ENCODE data around the gene NABP2. TPM values are rescaled to one million over a fixed set of nuclear protein-coding genes. Genes with fewer than 3 reads are reported as not detected.

NABP2 gene
- total RNA-seq, 1 experiment from 2014 or later, result 42.7 TPM

DNA sequence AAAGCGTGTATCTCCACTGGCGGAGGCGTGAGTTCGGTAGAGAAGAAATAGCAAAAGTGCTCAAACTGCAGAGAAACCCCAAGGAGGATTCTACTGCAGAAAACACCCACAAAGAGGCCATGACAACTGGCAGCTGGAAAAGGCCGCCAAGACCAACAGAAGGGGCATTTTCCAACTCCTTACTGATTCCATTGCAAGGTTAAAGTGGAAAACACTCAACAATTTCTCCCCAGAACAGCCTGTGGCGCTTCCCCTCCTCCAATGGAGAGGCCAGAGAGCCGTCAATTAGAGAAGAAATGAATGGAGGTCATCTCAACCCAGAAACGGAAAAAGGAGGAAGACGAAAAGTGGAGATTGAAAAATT is 34.7 kb downstream of the NABP2 start (continued):
- no peak for TF ChIP-seq ARID4B (CRISPR knock-in tag; IDR thresholded peaks at IDR 0.05; ENCODE audit: borderline replicate concordance)

GRCh38 chr12:56260380-56260779 is 36.2 kb downstream of the NABP2 start:
- DNase-seq (ENCODE audit: low spot score) (no peak), ATAC-seq (no peak)
- H3K27ac Mint-ChIP-seq, result no peak overlapping the region; the same call in 1 of the 2 replicates
- CTCF ChIA-PET, result interaction anchor here (0.6 to 1.9 kb wide), 4 partner anchors 29 to 100 kb away, joined by 3 to 5 read pairs (median 4); partner anchors contain the start of genes RNF41, SMARCC2 and STAT2
- H3K4me3 Mint-ChIP-seq, result no peak overlapping the region
- POLR2A ChIA-PET, result interaction anchor here (1.4 kb wide), 1 partner anchor 38 kb away, joined by 3 read pairs; no protein-coding TSS in a partner anchor
- H3K27me3 Mint-ChIP-seq (ENCODE audit: low read depth), result 0 out of 2 replicates have a peak, but pooled peaks cover 4% of the 10 kb centered on the region
- H3K9me3 Mint-ChIP-seq, result no peaks in the 10 kb centered on the region
- no peak for TF ChIP-seq ETV6 (CRISPR knock-in tag; IDR thresholded peaks at IDR 0.05)
- TF ChIP-seq, protein P1, sequence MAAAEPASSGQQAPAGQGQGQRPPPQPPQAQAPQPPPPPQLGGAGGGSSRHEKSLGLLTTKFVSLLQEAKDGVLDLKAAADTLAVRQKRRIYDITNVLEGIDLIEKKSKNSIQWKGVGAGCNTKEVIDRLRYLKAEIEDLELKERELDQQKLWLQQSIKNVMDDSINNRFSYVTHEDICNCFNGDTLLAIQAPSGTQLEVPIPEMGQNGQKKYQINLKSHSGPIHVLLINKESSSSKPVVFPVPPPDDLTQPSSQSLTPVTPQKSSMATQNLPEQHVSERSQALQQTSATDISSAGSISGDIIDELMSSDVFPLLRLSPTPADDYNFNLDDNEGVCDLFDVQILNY (CRISPR knock-in tag; IDR thresholded peaks at IDR 0.05), result no peak
- TF ChIP-seq TEAD1 (CRISPR knock-in tag; IDR thresholded peaks at IDR 0.05), result no peak
- TF ChIP-seq RELA (CRISPR knock-in tag; IDR thresholded peaks at IDR 0.05; ENCODE audit: borderline replicate concordance), result no peak
- no peak for TF ChIP-seq MAX (CRISPR knock-in tag; IDR thresholded peaks at IDR 0.05)
- TF ChIP-seq ZNF232 (CRISPR knock-in tag; IDR thresholded peaks at IDR 0.05), result no peak
- TF ChIP-seq, protein P2, sequence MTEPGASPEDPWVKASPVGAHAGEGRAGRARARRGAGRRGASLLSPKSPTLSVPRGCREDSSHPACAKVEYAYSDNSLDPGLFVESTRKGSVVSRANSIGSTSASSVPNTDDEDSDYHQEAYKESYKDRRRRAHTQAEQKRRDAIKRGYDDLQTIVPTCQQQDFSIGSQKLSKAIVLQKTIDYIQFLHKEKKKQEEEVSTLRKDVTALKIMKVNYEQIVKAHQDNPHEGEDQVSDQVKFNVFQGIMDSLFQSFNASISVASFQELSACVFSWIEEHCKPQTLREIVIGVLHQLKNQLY (CRISPR knock-in tag; IDR thresholded peaks at IDR 0.05), result no peak
- H3K36me3 Mint-ChIP-seq, result peaks cover 9% of the 10 kb centered on the region
- H3K4me1 Mint-ChIP-seq, result peaks cover 18% of the 10 kb centered on the region

DNA sequence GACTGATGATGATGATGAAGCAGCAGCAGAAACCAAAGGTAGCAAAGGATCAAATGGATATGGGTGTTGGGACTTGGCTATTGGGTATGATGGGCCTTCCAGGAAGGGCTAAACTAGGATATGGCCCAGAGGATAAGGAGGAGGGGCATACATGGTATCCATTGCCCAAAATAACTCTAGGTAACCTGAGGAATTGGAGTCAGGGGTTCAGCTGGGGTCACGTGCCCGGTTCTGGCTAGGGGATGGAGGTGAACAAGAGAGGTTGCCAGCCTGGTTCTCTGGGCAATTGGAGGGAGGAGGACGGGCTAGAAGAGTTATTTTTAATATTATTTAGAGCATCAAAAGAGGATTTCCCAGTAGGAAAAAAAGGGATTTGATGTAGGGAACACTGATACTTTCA is 36.8 kb downstream of the NABP2 start:
- no peaks in the 10 kb centered on the region for H3K9me3 Mint-ChIP-seq
- peaks cover 21% of the 10 kb centered on the region for H3K4me1 Mint-ChIP-seq
- POLR2A ChIA-PET, result no interaction called here
- ATAC-seq (no peak), DNase-seq (ENCODE audit: low spot score) (no peak)
- 0 out of 2 replicates have a peak, but pooled peaks cover 4% of the 10 kb centered on the region for H3K27me3 Mint-ChIP-seq (ENCODE audit: low read depth)
- CTCF ChIA-PET, result interaction anchor here (0.6 to 1.9 kb wide), 4 partner anchors 30 to 99 kb away, joined by 3 to 5 read pairs (median 4); partner anchors contain the start of genes RNF41, SMARCC2 and STAT2
- peaks cover 4% of the 10 kb centered on the region for H3K36me3 Mint-ChIP-seq
- H3K4me3 Mint-ChIP-seq, result no peak overlapping the region
- H3K27ac Mint-ChIP-seq, result no peak overlapping the region
- TF ChIP-seq, protein P3, sequence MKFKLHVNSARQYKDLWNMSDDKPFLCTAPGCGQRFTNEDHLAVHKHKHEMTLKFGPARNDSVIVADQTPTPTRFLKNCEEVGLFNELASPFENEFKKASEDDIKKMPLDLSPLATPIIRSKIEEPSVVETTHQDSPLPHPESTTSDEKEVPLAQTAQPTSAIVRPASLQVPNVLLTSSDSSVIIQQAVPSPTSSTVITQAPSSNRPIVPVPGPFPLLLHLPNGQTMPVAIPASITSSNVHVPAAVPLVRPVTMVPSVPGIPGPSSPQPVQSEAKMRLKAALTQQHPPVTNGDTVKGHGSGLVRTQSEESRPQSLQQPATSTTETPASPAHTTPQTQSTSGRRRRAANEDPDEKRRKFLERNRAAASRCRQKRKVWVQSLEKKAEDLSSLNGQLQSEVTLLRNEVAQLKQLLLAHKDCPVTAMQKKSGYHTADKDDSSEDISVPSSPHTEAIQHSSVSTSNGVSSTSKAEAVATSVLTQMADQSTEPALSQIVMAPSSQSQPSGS (CRISPR knock-in tag; IDR thresholded peaks at IDR 0.05; ENCODE audit: borderline replicate concordance, low read depth), result no peak
- TF ChIP-seq JAZF1 (CRISPR knock-in tag; IDR thresholded peaks at IDR 0.05) (no peak), EMX1 (CRISPR knock-in tag; IDR thresholded peaks at IDR 0.05) (no peak), ZNF263 (CRISPR knock-in tag; IDR thresholded peaks at IDR 0.05; ENCODE audit: low read depth) (no peak), TEAD4 (CRISPR knock-in tag; IDR thresholded peaks at IDR 0.05) (no peak), E2F1 (CRISPR knock-in tag; IDR thresholded peaks at IDR 0.05) (no peak), STAT6 (CRISPR knock-in tag; conservative IDR thresholded peaks at IDR 0.05; ENCODE audit: low read depth) (no peak)
- TF ChIP-seq, protein P4, sequence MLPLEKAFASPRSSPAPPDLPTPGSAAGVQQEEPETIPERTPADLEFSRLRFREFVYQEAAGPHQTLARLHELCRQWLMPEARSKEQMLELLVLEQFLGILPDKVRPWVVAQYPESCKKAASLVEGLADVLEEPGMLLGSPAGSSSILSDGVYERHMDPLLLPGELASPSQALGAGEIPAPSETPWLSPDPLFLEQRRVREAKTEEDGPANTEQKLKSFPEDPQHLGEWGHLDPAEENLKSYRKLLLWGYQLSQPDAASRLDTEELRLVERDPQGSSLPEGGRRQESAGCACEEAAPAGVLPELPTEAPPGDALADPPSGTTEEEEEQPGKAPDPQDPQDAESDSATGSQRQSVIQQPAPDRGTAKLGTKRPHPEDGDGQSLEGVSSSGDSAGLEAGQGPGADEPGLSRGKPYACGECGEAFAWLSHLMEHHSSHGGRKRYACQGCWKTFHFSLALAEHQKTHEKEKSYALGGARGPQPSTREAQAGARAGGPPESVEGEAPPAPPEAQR (CRISPR knock-in tag; IDR thresholded peaks at IDR 0.05), result no peak
- TF ChIP-seq, protein P5, sequence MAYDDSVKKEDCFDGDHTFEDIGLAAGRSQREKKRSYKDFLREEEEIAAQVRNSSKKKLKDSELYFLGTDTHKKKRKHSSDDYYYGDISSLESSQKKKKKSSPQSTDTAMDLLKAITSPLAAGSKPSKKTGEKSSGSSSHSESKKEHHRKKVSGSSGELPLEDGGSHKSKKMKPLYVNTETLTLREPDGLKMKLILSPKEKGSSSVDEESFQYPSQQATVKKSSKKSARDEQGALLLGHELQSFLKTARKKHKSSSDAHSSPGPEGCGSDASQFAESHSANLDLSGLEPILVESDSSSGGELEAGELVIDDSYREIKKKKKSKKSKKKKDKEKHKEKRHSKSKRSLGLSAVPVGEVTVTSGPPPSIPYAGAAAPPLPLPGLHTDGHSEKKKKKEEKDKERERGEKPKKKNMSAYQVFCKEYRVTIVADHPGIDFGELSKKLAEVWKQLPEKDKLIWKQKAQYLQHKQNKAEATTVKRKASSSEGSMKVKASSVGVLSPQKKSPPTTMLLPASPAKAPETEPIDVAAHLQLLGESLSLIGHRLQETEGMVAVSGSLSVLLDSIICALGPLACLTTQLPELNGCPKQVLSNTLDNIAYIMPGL (CRISPR knock-in tag; IDR thresholded peaks at IDR 0.05), result no peak

Data from WTC11 (cell line).